GM20431 (cell line): ENCODE data around the gene PRTN3.

ENCODE experiments used
- in situ Hi-C: fragments of 300-500 bp; cut with MseI, MboI; formaldehyde crosslinking; loops from one replicate; pipeline ENCODE4 v1.15.0; 2020; ENCODE audit warnings: low sequenced_read_pairs; ENCODE audit not compliant: unreplicated experiment

The PRTN3 gene

DNA sequence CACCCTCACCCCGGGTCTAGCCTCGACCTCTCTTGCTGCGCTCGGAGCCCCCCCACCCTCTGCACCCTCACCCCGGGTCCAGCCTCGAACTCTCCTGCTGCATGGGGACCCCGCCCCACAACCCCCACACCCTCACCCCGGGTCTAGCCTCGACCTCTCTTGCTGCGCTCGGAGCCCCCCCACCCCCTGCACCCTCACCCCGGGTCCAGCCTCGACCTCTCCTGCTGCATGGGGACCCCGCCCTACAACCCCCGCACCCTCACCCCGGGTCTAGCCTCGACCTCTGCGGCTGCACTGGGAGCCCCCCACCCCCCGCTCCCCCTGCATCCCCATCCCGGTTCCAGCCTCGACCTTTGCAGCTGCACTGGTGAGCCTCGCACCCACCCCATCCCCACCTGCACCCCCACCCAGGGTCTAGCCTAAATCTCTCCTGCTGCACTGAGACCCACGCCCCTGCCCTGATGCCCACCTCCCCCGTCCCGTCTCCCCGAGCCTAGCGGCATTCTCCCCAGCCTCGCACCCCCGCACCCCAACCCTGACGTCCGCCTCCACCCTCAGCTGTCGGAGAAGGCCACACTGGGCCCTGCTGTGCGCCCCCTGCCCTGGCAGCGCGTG is 20.4 kb downstream of the PRTN3 start:
- in situ Hi-C loops = loop anchor here (10.0 kb wide), 1 partner anchor 64 kb away; the partner anchor contains the start of gene ARID3A

DNA sequence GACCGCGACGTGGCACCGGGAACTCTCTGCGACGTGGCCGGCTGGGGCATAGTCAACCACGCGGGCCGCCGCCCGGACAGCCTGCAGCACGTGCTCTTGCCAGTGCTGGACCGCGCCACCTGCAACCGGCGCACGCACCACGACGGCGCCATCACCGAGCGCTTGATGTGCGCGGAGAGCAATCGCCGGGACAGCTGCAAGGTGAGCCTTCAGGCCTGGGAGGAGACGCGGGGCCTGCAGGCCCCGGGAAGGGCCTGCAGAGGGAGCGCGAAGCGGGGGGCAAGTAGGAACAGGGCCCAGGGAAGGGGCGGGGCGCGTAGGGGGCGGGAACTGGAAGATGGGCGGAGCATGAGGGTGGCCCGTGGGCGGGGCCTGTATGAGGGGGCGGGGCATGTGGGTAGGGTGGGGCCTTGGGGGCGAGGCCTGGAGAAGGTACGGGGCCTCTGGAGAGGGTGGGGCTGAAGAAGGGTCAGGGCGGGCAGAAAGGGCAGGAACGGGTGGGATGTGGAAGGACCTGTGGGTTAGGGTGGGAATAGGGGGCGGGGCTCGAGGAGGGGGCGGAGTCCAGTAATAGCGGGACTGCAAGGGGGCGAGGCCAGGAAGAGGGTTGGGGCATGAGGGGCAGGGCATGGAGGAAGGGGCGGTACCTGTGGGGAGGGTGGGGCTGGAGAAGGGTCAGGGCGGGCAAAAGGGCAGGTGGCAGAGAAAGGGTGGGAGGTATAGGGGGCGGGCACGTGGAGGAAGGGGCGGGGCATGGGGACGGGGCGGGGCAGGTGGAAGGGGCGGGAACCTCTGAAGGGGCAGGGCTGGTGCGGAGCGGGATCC is 21.2 kb downstream of the PRTN3 start:
- in situ Hi-C loops = loop anchor here (10.0 kb wide), 1 partner anchor 63 kb away; the partner anchor contains the start of gene ARID3A

DNA sequence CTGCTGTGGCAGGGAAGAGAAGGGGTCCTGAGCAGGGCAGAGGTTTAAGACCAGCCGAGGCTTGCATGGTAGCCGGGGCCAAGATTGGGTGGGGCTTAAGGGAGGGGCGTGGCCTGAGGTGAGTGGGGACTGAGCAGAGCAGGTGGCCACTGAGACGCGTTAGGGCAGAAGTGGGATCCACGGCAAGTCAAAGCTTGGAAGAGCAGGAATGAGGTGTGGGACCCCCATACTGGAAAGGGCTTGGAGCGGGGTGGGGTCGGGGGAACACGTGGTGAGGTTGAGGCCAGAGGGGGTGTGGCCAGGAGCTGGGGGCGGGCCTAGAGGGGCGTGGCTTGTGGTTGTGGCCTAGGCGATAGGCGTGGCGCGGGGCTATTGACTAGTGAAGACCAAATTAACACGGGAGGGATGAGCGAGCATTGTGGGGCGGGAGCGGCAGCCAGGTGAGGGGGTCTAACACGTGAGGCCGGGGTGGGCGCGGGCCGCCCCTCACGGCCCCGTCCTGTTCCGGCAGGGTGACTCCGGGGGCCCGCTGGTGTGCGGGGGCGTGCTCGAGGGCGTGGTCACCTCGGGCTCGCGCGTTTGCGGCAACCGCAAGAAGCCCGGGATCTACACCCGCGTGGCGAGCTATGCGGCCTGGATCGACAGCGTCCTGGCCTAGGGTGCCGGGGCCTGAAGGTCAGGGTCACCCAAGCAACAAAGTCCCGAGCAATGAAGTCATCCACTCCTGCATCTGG is 21.9 kb downstream of the PRTN3 start:
- in situ Hi-C loops = loop anchor here (10.0 kb wide), 1 partner anchor 62 kb away; the partner anchor contains the start of gene ARID3A

DNA sequence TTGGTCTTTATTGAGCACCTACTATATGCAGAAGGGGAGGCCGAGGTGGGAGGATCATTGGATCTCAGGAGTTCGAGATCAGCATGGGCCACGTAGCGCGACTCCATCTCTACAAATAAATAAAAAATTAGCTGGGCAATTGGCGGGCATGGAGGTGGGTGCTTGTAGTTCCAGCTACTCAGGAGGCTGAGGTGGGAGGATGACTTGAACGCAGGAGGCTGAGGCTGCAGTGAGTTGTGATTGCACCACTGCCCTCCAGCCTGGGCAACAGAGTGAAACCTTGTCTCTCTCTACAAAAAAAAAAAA is 22.5 kb downstream of the PRTN3 start:
- in situ Hi-C loops = loop anchor here (10.0 kb wide), 1 partner anchor 62 kb away; the partner anchor contains the start of gene ARID3A

DNA sequence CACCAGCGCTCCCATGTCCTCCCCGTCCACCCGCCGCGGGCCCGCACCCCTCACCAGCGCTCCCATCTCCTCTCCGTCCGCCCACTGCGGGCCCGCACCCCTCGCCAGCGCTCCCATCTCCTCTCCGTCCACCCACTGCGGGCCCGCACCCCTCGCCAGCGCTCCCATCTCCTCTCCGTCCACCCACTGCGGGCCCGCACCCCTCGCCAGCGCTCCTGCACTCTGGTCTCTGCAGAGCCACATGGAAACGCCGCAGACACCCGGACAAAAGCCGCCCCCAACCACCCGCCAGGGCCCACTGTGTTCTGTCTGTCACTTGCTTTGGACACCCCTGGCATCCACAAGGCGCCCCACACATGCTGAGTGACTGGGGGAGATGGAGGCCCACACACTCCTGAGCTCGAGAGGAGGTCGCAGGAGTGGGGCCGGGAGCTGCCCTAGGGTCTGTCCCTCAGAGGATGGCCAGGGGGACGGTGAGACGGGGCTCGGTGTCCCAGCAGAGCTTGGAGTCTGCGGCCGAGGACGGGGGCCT is 26.0 kb downstream of the PRTN3 start:
- in situ Hi-C loops = loop anchor here (10.0 kb wide), 1 partner anchor 58 kb away; the partner anchor contains the start of gene ARID3A

DNA sequence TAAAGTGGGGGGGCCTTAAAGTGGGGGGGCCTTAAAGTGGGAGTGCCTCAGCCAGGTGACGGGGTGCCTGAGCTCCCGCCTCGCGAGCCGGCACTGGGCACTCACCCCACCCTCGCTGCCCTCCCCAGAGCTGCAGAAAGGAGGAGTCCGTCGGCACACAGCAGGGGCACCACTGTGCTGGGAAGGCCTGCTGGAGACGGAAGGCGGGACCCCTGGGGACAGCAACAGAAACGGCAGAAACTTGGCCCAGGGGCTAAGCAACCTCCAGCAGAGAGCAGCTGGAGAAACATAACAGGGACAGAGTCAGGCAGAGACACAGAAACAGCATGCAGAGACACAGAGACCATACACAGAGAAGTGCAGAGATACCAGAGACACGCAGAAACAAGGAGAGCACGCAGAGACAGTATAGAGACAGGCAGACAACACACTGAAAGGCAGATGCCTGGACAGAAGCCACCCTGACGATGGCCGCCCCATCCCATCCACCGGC is 26.5 kb downstream of the PRTN3 start:
- in situ Hi-C loops = loop anchor here (10.0 kb wide), 1 partner anchor 57 kb away; the partner anchor contains the start of gene ARID3A

DNA sequence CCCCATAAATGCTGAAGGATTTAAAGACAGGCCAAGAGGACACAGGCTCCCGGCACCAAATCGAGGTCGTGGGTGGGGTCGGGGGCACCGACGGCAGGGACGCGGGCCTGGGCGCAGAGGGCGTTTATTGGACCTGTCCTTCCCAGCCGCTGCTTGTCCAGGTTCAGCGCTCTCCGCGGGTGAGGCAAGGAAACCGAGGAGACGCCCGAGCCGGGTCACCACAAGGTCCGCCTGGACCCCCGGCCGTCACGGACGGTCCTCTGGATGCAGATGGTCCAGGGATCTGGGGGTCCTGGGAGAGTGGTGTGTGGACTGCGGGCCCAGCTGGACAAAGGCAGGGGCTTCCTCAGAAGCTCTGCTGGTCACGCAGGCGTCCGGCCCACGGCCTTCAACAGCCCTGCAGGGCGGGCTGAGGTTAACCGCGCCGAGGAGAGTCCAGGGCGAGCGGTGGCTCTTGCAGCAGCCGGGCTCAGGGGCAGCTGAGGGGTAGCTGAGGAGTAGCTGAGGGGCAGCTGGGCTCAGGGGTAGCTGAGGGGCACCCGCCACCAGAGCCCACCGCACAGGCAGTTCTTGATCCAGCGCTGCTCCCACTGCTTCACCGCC is 27.2 kb downstream of the PRTN3 start:
- in situ Hi-C loops = loop anchor here (10.0 kb wide), 1 partner anchor 57 kb away; the partner anchor contains the start of gene ARID3A

DNA sequence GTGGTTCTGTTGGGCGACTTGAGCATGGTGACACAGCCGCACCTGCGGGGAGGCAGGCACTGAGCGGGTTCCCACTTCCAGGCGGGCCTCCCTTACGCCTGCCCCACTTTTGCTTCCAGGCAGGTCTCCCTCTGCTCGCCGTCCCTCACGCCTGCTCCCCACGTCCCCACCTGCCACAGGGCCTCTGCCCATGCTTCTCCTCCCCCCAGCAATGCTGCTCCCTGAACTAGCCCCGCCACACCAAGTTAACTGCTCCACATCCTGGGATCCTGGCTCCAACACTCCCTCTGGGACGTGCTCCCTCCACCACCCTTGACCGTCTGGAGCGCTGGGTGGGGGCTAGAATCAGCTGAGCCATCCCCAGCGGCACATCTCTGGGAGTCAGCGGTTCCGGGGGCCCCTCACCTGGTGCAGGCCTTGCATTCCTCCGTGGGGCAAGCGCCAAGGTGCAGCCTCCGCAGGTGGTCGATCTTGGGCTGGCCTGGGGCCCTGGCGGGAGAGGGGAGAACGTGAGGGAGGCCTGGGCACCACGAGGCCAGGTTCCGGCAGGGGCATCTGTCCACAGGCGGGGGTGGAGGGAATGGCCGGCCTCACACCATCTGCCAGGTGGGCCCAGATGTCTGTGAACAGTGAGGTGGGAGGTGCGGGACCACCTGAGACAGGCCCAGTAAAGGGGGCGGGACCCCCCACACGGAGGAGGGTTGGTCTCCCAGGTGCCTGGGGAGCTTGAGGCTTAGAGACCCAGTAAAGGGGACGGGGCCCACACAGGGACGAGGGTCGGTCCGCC is 27.9 kb downstream of the PRTN3 start:
- in situ Hi-C loops = loop anchor here (10.0 kb wide), 1 partner anchor 56 kb away; the partner anchor contains the start of gene ARID3A

DNA sequence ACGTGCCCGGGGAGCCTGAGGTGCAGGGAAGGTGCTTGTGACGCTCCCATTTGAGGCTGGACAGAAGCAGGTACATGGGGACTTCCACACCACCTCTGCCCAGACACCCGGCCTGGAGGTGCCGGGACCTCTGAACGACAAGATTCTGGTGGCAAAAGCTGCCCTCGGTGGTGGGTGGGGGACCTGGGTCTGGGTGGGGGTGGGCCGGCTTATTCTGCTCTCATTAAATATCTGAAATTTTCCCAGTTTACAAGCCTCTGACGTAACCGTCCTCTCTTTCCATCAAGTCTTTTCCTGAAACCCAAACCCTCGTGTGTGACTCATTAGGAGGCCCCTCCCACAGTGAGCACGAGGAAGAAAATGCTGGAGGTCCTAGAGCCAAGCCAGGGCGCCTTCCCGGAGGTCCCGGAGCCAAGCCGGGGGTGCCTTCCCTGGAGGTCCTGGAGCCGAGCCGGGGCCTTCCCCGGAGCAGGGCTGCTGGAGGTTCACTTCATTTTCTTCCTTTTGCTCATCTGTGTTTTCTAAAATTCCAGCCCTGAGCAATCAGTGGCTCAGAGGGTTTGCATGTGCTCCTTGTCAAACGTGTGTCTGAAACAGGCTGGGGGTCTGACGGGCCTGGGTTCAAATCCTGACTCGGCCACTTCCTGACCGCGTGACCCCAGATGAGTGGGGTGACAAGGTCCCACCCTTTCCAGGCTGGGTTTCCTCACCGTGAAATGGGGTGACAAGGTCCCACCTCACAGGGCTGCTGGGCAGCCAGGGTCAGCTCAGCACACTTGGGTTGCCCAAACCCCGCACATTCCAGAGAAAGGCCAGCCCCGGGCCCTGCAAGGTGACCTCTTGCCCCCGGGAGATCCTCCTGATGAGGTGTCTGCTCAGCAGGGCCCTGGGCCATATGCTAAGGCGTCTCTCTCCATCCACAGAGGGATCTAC is 28.7 kb downstream of the PRTN3 start:
- in situ Hi-C loops = loop anchor here (10.0 kb wide), 1 partner anchor 55 kb away; the partner anchor contains the start of gene ARID3A

DNA sequence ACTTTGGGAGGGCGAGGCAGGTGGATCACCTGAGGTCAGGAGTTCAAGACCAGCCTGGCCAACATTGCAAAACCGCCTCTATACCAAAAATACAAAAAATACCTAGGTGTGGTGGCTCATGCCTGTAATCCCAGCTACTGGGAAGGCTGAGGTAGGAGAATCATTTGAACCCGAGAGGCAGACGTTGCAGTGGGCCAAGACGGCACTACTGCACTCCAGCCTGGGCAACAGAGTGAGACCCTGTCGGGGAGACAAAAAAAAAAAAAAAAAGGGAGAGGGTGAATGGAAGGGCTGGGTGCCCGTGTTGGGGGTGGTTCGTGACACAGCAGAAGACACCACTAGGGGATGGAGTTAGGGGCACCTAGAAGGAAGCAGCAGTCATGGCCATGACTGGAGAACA is 29.5 kb downstream of the PRTN3 start:
- in situ Hi-C loops = no loop called here

DNA sequence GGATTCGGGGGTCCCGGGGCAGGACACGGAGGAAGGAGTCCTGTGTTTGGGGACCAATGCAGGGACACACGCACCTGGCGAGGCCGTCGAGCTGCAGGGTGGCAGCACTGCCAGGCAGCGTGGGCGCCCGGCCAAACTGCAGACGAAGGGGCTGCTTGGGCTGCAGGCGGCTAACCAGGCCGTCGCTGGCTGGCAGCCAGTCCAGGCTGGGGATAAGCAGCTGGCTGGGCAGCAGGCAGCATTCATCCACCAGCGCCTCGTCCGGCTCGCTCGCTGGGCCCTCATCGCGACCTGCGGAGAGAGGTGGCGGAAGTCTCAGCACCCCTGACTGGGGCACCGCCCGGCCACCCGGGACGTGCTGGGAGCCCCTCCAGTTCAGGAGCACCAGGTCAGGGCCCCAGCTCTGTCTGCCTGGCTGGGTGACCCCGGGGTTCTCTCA is 30.2 kb downstream of the PRTN3 start:
- in situ Hi-C loops = no loop called here

DNA sequence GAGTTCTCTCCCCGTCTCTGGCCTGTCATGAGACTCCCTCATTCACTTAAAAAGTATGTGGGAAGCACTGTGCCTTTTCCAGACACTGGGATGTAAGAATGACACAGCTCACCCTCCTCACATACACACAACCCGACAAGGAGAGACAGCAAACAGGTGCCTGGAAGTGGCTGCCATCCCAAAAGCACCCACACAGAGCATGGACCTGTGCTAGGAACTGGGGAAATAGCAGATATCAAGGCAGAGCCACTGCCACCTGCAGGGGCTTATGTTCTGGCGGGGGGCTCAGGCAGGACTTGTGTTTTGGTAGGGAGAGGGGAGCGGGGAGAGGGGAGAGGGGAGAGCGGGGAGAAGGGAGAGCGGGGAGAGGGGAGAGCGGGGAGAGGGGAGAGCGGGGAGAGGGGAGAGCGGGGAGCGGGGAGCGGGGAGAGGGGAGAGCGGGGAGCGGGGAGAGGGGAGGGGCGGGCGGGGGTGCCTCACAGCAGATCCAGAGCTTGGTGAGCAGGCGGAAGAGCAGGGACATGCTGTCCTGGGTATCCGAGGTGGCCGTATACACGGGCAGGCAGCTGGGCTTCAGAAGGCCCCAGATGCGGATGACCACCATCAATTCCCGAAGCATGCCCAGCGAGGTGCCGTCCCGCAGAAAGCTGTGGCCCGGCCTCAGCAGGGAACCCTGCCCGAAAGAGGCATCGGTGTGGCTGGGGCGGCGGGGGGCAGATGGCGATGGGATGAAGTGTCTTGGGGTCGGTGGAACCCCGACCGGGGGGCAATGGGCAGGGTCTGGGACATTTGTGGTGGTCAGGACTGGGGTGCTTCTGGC is 30.9 kb downstream of the PRTN3 start:
- in situ Hi-C loops = no loop called here

DNA sequence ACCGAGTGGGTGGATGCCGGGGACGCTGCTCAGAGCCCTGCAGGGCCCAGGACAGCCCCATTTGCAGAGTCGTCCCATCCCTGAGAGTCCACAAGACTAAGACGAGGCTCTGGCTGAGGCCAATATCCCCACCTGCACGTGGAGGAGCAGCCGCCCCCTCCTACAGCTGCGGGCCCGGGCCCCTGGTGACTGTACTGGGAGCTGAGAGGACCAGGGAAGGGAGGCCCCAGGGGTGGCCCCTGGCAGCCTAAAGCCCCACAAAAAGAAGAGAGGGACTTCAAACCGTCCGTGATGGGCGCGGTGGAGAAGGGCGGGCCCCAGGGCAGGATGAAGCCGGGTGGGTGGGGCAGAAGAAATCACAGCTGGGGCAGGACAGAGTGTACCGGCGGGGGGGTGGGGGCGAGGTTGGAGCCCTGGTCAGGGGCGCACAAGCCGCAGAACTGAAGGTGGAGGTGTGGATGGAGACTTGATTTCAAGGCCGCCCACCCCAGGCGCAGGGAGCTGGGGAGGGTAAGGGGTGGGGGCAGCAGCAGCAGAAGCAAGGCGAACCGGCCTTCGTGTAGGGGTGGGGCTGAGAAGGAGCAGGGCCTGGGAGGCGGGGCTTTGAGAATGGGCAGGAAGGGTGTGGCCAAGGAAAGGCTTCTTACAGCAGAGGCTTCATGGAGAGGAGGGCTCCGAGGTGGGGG is 31.6 kb downstream of the PRTN3 start:
- in situ Hi-C loops = no loop called here

DNA sequence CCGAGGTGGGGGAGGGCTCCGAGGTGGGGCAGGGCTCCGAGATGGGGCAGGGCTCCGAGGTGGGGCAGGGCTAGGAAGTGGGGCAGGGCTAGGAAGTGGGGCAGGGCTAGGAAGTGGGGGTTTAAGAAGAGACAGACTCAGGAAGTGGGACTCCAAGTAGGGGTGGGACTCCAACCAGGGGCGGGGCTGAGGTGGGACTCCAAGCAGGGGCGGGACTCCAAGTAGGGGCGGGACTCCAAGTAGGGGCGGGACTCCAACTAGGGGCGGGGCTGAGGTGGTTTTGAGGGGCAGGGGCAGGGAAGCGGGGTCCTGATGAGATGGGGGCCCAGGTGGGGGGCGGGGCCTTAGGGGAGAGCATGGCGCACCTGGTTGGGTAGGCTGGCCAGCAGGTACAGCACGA is 32.3 kb downstream of the PRTN3 start:
- in situ Hi-C loops = no loop called here

DNA sequence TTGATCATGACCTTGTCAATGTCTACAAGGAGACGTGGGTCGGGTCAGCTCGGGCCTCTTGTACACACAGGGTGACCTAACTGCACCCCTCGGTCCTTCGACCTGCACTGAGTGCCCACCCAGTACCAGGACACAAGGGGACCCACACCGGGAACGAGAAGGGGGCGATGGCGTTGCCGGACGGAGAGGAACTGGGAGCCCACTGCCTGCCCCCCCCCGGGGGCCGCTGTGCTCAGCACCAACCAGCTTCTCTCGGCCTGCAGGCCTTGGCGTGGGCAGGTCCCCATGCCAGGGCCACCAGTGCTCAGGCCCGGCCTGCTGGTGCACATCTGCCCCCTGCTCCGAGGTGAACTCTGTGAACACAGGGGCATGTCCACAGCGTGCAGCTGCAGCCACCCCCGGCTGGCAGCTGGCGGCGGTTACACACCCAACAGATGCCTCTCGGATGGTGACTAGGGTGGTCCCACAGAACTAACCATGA is 32.8 kb downstream of the PRTN3 start:
- in situ Hi-C loops = no loop called here

DNA sequence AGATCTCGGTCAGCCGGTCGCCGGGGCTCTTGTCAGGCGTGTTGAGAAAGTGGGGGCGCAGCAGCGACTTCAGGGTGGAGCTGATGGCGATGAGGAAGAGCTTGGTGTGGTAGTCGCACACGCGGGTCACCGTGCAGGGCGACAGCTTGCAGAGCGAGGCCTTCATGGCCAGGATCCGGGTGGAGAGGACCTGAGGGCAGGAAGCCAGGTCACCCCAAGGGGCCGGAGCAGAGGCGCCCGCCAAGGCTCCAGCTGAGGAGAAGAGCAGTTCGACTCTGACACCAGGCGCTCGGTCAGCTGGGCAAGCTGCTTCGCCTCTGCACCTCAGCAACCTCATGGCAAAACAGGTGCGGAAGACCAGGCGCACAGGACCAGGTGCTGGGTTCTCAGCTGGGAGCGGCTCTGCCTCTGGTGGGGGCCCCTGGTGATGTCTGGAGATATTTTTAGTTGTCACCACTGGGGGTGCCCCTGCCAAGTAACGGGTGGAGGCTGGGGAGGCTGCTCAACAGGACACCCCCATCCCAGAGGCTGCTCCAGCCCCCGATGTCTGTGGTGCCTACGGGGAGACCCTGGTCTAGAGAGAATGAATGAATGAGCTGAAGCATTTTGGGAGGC is 34.6 kb downstream of the PRTN3 start:
- in situ Hi-C loops = no loop called here
